Measurements from ENCODE around the gene FAM98B. TPM values are rescaled to one million over a fixed set of nuclear protein-coding genes. Genes with fewer than 3 reads are reported as not detected.

The FAM98B gene
- 18.9 and 21.2 TPM in 2 replicates for total RNA-seq (2014; rRNA removed; shearing (Covaris generic); ENCODE audit: low replicate concordance)

DNA sequence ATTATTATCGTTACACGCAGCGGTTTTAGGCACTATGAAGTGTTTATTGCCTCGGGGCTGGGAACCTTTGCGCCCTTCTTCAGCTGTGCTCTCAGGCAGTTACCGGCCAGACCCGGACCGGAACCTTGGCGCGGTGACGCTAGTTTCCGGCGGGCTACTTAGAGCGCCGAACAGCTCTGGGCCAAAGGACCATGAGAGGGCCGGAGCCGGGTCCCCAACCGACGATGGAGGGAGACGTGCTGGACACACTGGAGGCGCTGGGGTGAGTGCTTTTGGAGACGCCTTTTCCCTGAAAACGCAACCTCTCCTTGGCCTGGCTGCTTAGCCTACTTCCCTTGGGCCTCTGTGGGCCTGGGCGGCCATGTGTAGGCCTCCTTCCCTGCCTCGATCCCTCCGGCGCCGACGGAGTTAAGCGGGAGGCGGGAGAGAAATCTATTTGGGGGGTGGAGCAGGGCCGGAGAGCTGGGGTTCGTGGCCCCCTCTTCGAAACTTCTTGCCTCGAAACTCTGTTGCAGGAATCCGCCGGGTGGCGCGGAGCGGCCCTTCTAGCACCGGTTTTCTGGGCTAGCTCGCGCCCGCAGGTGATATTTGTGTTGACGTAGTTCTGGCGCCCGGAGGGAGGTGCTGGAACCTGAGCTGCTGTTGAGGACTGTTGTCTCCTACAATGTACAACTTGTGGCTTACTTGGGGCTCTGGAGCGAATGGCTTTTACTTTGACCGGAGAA lies at the start of gene FAM98B:
FAM98B (plus strand) TSS at position 157 of the 725 bp plus-strand sequence; CDS start at position 192, 35 bp downstream.
- Histone ChIP-seq H3K79me2 (ENCODE audit: low read length) (peaks cover 48% of the 10 kb centered on the region), H3K9me3 (ENCODE audit: low read length) (no peaks in the 10 kb centered on the region), H3K4me3 (ENCODE audit: low read length) (peak within 1 kb of the TSS; percentile 82)

DNA sequence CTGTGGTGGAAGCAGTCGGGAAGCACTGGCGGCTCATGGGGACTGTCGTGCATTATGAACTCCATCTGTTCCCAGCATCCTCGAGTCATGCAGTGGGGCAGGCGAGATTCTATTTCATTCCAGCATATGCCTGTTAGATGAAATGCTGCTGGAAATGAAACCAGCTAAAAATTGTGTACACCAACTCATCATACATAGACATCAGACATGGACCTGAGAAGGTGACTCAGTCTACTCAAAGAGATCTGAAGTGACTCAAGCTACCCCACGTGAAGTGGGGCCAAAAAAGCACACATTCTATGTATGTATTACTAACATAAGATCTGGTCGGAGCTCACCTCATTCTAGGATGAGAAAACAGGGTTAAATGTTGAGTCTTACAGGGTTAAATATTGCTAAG lies 47.5 kb upstream of the FAM98B start:
- Histone ChIP-seq H3K27me3 (ENCODE audit: low read length) (no peaks in the 10 kb centered on the region), H3K9me2 (replicated peaks; ENCODE audit: insufficient read depth, low read length) (no peaks in the 10 kb centered on the region), H3K27ac (ENCODE audit: low read length) (no peak overlapping the region), H3K9ac (ENCODE audit: low read length) (no peak overlapping the region), H3K4me2 (ENCODE audit: low read depth, low read length, poor library complexity, severe bottlenecking) (no peak overlapping the region), H3K36me3 (ENCODE audit: insufficient read depth, low read length) (no peaks in the 10 kb centered on the region), H3K4me1 (ENCODE audit: low read length) (no peaks in the 10 kb centered on the region), H3K4me3 (ENCODE audit: low read length) (no peak overlapping the region), H2AFZ (ENCODE audit: low read length) (no peak overlapping the region), H3K9me3 (ENCODE audit: low read length) (no peaks in the 10 kb centered on the region), H3K79me2 (ENCODE audit: low read length) (no peaks in the 10 kb centered on the region), H4K20me1 (ENCODE audit: insufficient read depth, low read depth, low read length) (no peaks in the 10 kb centered on the region)
- DNase-seq: no peak

More for the DNA sequence above, at the start of gene FAM98B:
- Histone ChIP-seq H3K36me3 (ENCODE audit: insufficient read depth, low read length) (no peaks in the 10 kb centered on the region), H3K4me2 (ENCODE audit: low read depth, low read length, poor library complexity, severe bottlenecking) (peak within 1 kb of the TSS; percentile 95), H4K20me1 (ENCODE audit: insufficient read depth, low read depth, low read length) (peaks cover 6% of the 10 kb centered on the region; the same call in 1 of the 2 replicates), H3K4me1 (ENCODE audit: low read length) (peaks cover 22% of the 10 kb centered on the region), H3K27me3 (ENCODE audit: low read length) (no peaks in the 10 kb centered on the region), H2AFZ (ENCODE audit: low read length) (peak within 1 kb of the TSS; percentile 95; the same call in 1 of the 2 replicates), H3K9ac (ENCODE audit: low read length) (peak within 1 kb of the TSS; percentile 92), H3K9me2 (replicated peaks; ENCODE audit: insufficient read depth, low read length) (no peaks in the 10 kb centered on the region), H3K27ac (ENCODE audit: low read length) (peak within 1 kb of the TSS; percentile 80)
- DNase-seq: peak; percentile 97

DNA sequence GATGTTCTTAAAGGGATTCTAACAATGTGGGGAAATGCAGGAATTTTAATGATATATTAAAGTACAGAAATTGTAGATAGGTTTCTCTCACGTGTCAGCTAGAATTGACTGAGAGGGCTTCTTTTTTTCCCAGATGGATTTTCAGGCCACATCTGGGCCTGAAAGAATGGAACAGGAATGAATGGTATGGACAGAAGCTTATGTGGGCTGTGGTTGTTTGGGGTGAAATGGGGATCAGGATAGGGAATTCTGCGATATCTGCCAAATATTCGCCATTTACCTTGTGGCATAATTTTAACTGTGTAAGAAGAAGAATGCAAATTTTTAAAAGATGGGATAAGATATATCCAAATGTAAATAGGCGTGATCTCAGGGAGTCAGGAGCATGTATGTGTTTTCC lies 45.4 kb upstream of the FAM98B start:
- H3K27me3 ChIP-seq (ENCODE audit: low read length): no peaks in the 10 kb centered on the region
- no peak overlapping the region for H3K4me3 ChIP-seq (ENCODE audit: low read length)
- H3K36me3 ChIP-seq (ENCODE audit: insufficient read depth, low read length): no peaks in the 10 kb centered on the region
- no peaks in the 10 kb centered on the region for H3K4me1 ChIP-seq (ENCODE audit: low read length)
- H4K20me1 ChIP-seq (ENCODE audit: insufficient read depth, low read depth, low read length): no peaks in the 10 kb centered on the region
- no peaks in the 10 kb centered on the region for H3K79me2 ChIP-seq (ENCODE audit: low read length)
- no peak overlapping the region for H3K4me2 ChIP-seq (ENCODE audit: low read depth, low read length, poor library complexity, severe bottlenecking)
- no peaks in the 10 kb centered on the region for H3K9me2 ChIP-seq (replicated peaks; ENCODE audit: insufficient read depth, low read length)
- no peak for DNase-seq
- H2AFZ ChIP-seq (ENCODE audit: low read length): no peak overlapping the region
- H3K27ac ChIP-seq (ENCODE audit: low read length): no peak overlapping the region
- H3K9ac ChIP-seq (ENCODE audit: low read length): no peak overlapping the region
- no peaks in the 10 kb centered on the region for H3K9me3 ChIP-seq (ENCODE audit: low read length)

DNA sequence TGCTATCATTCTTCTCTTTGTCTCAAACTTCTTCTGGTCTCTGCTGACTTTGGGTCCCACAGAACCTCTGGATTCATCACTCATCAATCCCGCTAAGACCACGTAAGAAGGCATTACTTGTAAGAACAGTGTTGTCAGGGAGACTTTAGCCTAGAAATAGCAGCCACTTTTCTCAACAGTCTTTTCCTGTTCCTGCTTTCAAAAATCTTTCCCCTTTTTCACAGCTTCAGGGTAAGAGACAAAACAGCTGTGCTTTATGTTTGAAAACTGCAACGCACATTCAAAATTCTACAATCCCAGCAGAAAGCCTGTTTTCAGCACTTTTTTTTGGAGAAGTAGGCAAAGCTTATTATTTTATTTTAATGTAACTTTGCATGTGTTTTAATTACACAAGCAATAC lies 42.0 kb upstream of the FAM98B start:
- no peaks in the 10 kb centered on the region for H3K9me3 ChIP-seq (ENCODE audit: low read length)
- H3K4me2 ChIP-seq (ENCODE audit: low read depth, low read length, poor library complexity, severe bottlenecking): no peak overlapping the region
- no peaks in the 10 kb centered on the region for H3K79me2 ChIP-seq (ENCODE audit: low read length)
- no peak for DNase-seq
- no peak overlapping the region for H3K27ac ChIP-seq (ENCODE audit: low read length)
- H3K27me3 ChIP-seq (ENCODE audit: low read length): no peaks in the 10 kb centered on the region
- no peak overlapping the region for H2AFZ ChIP-seq (ENCODE audit: low read length)
- H3K9me2 ChIP-seq (replicated peaks; ENCODE audit: insufficient read depth, low read length): no peaks in the 10 kb centered on the region
- H4K20me1 ChIP-seq (ENCODE audit: insufficient read depth, low read depth, low read length): no peaks in the 10 kb centered on the region
- no peak overlapping the region for H3K4me3 ChIP-seq (ENCODE audit: low read length)
- H3K9ac ChIP-seq (ENCODE audit: low read length): no peak overlapping the region
- H3K36me3 ChIP-seq (ENCODE audit: insufficient read depth, low read length): no peaks in the 10 kb centered on the region
- no peaks in the 10 kb centered on the region for H3K4me1 ChIP-seq (ENCODE audit: low read length)

DNA sequence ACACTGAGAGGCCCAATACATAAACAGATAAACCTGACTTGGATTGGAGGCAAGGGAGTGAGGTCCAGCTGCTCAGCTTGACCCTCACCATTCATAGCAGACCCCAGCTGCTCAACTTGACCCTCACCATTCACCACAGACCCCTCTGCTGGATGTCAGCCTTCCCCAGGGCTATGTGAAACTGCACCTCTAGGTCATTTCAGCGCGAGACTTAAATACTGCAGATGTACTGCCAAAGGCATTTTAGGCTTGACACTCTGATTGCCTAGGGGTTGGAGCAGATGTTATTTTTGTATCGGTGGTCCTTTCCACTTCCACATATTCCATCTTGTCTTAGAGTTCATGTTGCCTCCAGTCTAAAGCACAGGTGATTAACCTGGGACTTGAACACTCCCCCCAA lies 41.5 kb upstream of the FAM98B start:
- Histone ChIP-seq H3K9ac (ENCODE audit: low read length) (no peak overlapping the region), H4K20me1 (ENCODE audit: insufficient read depth, low read depth, low read length) (no peaks in the 10 kb centered on the region), H2AFZ (ENCODE audit: low read length) (no peak overlapping the region), H3K4me2 (ENCODE audit: low read depth, low read length, poor library complexity, severe bottlenecking) (no peak overlapping the region), H3K9me3 (ENCODE audit: low read length) (no peaks in the 10 kb centered on the region), H3K9me2 (replicated peaks; ENCODE audit: insufficient read depth, low read length) (no peaks in the 10 kb centered on the region), H3K79me2 (ENCODE audit: low read length) (no peaks in the 10 kb centered on the region), H3K4me3 (ENCODE audit: low read length) (no peak overlapping the region), H3K36me3 (ENCODE audit: insufficient read depth, low read length) (no peaks in the 10 kb centered on the region), H3K4me1 (ENCODE audit: low read length) (no peaks in the 10 kb centered on the region), H3K27ac (ENCODE audit: low read length) (no peak overlapping the region), H3K27me3 (ENCODE audit: low read length) (no peaks in the 10 kb centered on the region)
- no peak for DNase-seq

DNA sequence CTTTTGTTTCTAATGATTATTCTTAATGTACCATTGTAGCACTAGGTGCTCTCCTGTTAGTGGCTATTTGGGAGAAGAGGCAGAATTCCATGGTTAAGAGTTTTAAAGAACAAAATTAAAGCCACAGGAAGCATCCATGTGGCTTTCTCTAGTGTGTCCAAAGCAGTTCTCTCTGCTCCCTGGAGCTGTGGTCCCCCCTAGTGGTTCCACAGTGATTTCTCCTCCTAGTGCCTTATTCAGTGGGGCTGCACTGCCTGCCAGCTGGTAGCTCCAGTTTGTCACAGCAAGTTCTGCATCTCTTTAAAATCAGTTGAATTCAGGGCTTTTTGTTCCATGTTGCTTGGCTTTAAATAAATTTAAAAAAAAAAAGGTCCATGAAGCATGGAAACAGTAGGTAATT lies 39.6 kb upstream of the FAM98B start:
- Histone ChIP-seq H4K20me1 (ENCODE audit: insufficient read depth, low read depth, low read length) (no peaks in the 10 kb centered on the region), H3K27ac (ENCODE audit: low read length) (no peak overlapping the region), H3K79me2 (ENCODE audit: low read length) (no peaks in the 10 kb centered on the region), H3K9me3 (ENCODE audit: low read length) (no peaks in the 10 kb centered on the region), H3K4me3 (ENCODE audit: low read length) (no peak overlapping the region), H3K36me3 (ENCODE audit: insufficient read depth, low read length) (no peaks in the 10 kb centered on the region), H3K9ac (ENCODE audit: low read length) (no peak overlapping the region), H3K4me2 (ENCODE audit: low read depth, low read length, poor library complexity, severe bottlenecking) (no peak overlapping the region), H3K9me2 (replicated peaks; ENCODE audit: insufficient read depth, low read length) (no peaks in the 10 kb centered on the region), H3K27me3 (ENCODE audit: low read length) (no peaks in the 10 kb centered on the region), H2AFZ (ENCODE audit: low read length) (no peak overlapping the region), H3K4me1 (ENCODE audit: low read length) (no peaks in the 10 kb centered on the region)
- DNase-seq: peak; percentile 80

DNA sequence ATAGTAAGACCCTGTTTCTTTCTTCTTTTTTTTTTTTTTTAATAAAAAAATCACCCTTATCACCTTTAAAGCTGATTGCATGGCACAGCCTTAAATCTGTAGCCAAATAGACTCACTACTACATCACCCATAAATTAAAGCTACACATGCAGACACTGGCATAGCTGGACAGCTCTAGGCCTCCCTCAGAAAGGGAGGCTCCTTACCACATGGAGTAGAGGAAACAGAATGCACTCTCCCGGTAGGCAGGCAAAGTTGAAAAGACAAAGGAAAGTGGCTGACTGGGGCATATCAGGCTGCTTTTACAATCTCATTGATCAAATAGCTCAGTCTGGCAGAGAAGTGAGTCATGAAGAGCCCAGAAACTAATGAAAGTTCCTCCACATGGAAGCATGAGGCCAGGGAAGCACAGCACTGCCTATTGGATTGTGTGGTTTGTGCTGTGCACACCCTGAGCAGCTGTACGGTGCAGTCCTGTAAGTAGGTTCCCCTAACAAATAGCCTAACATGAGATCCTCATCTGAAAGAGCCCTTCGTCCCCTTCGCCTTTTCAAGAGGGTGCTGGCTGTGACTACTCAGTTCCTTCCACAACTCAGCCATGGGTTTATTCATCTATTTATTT lies 32.7 kb upstream of the FAM98B start:
- no peak for DNase-seq
- no peaks in the 10 kb centered on the region for H3K79me2 ChIP-seq (ENCODE audit: low read length)

DNA sequence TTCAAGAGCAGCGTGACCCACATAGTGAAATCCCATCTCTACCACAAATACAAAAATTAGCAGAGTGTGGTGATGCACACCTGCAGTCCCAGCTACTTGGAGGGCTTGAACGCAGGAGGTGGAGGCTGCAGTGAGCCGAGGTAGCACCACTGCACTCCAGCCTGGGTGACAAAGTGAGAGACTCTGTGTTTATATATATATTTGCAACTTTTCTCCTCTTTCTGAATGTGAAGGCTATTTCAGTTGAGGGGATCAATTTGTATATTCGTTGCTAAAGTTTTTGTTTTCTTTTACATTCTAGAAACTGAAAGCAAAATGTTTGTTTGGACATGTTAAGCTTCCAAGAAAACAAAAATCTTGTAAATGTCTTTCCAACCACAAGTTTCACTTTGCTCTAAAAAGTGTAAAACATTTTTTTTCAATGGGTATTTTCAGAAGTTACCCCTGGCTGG lies 29.8 kb upstream of the FAM98B start:
- no peaks in the 10 kb centered on the region for H3K79me2 ChIP-seq (ENCODE audit: low read length)
- no peak overlapping the region for H2AFZ ChIP-seq (ENCODE audit: low read length)
- no peak for DNase-seq
- H3K9me2 ChIP-seq (replicated peaks; ENCODE audit: insufficient read depth, low read length): no peaks in the 10 kb centered on the region
- no peak overlapping the region for H3K27ac ChIP-seq (ENCODE audit: low read length)
- no peaks in the 10 kb centered on the region for H4K20me1 ChIP-seq (ENCODE audit: insufficient read depth, low read depth, low read length)
- no peak overlapping the region for H3K4me2 ChIP-seq (ENCODE audit: low read depth, low read length, poor library complexity, severe bottlenecking)
- no peaks in the 10 kb centered on the region for H3K36me3 ChIP-seq (ENCODE audit: insufficient read depth, low read length)
- no peaks in the 10 kb centered on the region for H3K27me3 ChIP-seq (ENCODE audit: low read length)
- no peaks in the 10 kb centered on the region for H3K4me1 ChIP-seq (ENCODE audit: low read length)
- H3K9ac ChIP-seq (ENCODE audit: low read length): no peak overlapping the region
- no peak overlapping the region for H3K4me3 ChIP-seq (ENCODE audit: low read length)
- H3K9me3 ChIP-seq (ENCODE audit: low read length): no peaks in the 10 kb centered on the region

More for the DNA sequence above, 32.7 kb upstream of the FAM98B start:
- Histone ChIP-seq H3K36me3 (ENCODE audit: insufficient read depth, low read length) (no peaks in the 10 kb centered on the region), H2AFZ (ENCODE audit: low read length) (no peak overlapping the region), H3K9me3 (ENCODE audit: low read length) (no peaks in the 10 kb centered on the region), H3K4me3 (ENCODE audit: low read length) (no peak overlapping the region), H3K27ac (ENCODE audit: low read length) (no peak overlapping the region), H3K27me3 (ENCODE audit: low read length) (no peaks in the 10 kb centered on the region), H4K20me1 (ENCODE audit: insufficient read depth, low read depth, low read length) (no peaks in the 10 kb centered on the region), H3K9me2 (replicated peaks; ENCODE audit: insufficient read depth, low read length) (no peaks in the 10 kb centered on the region), H3K9ac (ENCODE audit: low read length) (no peak overlapping the region), H3K4me2 (ENCODE audit: low read depth, low read length, poor library complexity, severe bottlenecking) (no peak overlapping the region), H3K4me1 (ENCODE audit: low read length) (no peaks in the 10 kb centered on the region)
